B cell (primary cell): ENCODE measurements around the gene FKBP1B. TPM values are rescaled to one million over a fixed set of nuclear protein-coding genes. Genes with fewer than 3 reads are reported as not detected.
"Not testable (repeated sequence)": the region's sequence is repeated elsewhere in the genome, so short reads cannot be mapped to it uniquely, and the experiment has no call there.

Source experiments
- ATAC-seq: fragments of 200-7000 bp; cut with Tn5 transposase; one replicate; pipeline ENCODE4 v1.10.0; 2021; ENCODE audit warnings: low read depth, mild to moderate bottlenecking, moderate number of reproducible peaks, moderate library complexity
- CTCF ChIA-PET: fragments of 350-600 bp; sonication (Branson Sonifier 250); formaldehyde crosslinking; loops from one replicate; lab custom pipeline; 2021; ENCODE audit warnings: antibody characterized with exemption, inconsistent platforms; lab: Charles Lee
- POLR2A ChIA-PET: fragments of 350-600 bp; sonication (Branson Sonifier 250); formaldehyde crosslinking; loops from one replicate; lab custom pipeline; 2021; ENCODE audit warnings: antibody characterized with exemption; lab: Charles Lee
- DNase-seq: peaks from one replicate; pipeline ENCODE4 v3.0.0; 2013
- H2AFZ ChIP-seq: 2 replicates; pipeline ENCODE4 v1.6.1; 2012; ENCODE audit warnings: mild to moderate bottlenecking, low read depth, low read length; ENCODE audit not compliant: insufficient read depth, poor library complexity, severe bottlenecking
- H3K27ac ChIP-seq, 2 donors: 1 replicate in 1 of 2; 2 replicates in 1 of 2; pipeline ENCODE4 v1.5.1; 2012 to 2013; ENCODE audit warnings: low read length in 2 of 2, mild to moderate bottlenecking in 2 of 2, moderate library complexity in 1 of 2
- H3K27me3 ChIP-seq, 4 experiments: fragments of 200-600 bp in 1 of 4; sonication (generic) in 1 of 4; replicated peaks in 1 of 4; 1 replicate in 2 of 4; 2 replicates in 2 of 4; pipeline versions ENCODE4 v1.6.1 to v1.7.0; 2013 to 2016; ENCODE audit warnings: low read length in 3 of 4, mild to moderate bottlenecking in 2 of 4, mixed read lengths in 1 of 4, moderate library complexity in 1 of 4; ENCODE audit not compliant: insufficient read depth in 4 of 4, control insufficient read depth in 3 of 4; ENCODE audit errors: control extremely low read depth in 1 of 4
- H3K36me3 ChIP-seq, 2 experiments: replicated peaks in 1 of 2; 1 replicate in 1 of 2; 2 replicates in 1 of 2; pipeline versions ENCODE4 v1.6.1 to v1.7.1; 2013; ENCODE audit warnings: low read length in 1 of 2; ENCODE audit not compliant: insufficient read depth in 2 of 2, control insufficient read depth in 1 of 2; ENCODE audit errors: control extremely low read depth in 1 of 2, extremely low read depth in 1 of 2
- H3K4me1 ChIP-seq, 2 donors: fragments of 200-600 bp in 1 of 2; sonication (generic) in 1 of 2; 1 replicate in 1 of 2; 2 replicates in 1 of 2; pipeline versions ENCODE4 v1.5.1 to v1.6.1; 2013 to 2017; ENCODE audit warnings: low read length in 2 of 2; ENCODE audit not compliant: control insufficient read depth in 2 of 2, insufficient read depth in 2 of 2
- H3K4me2 ChIP-seq: replicated peaks from 2 replicates; pipeline ENCODE3; 2012; ENCODE audit warnings: mild to moderate bottlenecking, low read depth, low read length; ENCODE audit not compliant: poor library complexity, severe bottlenecking
- H3K4me3 ChIP-seq, 5 experiments: fragments of 200-600 bp in 1 of 5; sonication (generic) in 1 of 5; 1 replicate in 3 of 5; 2 replicates in 2 of 5; pipeline versions ENCODE4 v1.5.1 to v1.7.0; 2011 to 2016; ENCODE audit warnings: low read length in 4 of 5, mild to moderate bottlenecking in 4 of 5, low read depth in 2 of 5, control low read depth in 1 of 5, moderate library complexity in 1 of 5; ENCODE audit not compliant: insufficient read depth in 1 of 5; ENCODE audit errors: control extremely low read depth in 1 of 5, extremely low read depth in 1 of 5
- H3K79me2 ChIP-seq: fragments of 200-600 bp; sonication (generic); one replicate; pipeline ENCODE4 v1.6.0; 2016; ENCODE audit warnings: low read length; ENCODE audit not compliant: control insufficient read depth, insufficient read depth
- H3K9ac ChIP-seq: fragments of 200-600 bp; sonication (generic); 2 replicates; pipeline ENCODE4 v1.6.1; 2017; ENCODE audit warnings: mild to moderate bottlenecking, low read length, moderate library complexity
- H3K9me3 ChIP-seq, 3 donors: one replicate each; pipeline versions ENCODE4 v1.6.1 to v1.7.1; 2013; ENCODE audit warnings: low read length in 2 of 3; ENCODE audit not compliant: control insufficient read depth in 2 of 3, insufficient read depth in 1 of 3; ENCODE audit errors: control extremely low read depth in 1 of 3
- H4K20me1 ChIP-seq: 2 replicates; pipeline ENCODE4 v1.6.0; 2012; ENCODE audit warnings: mild to moderate bottlenecking, low read length; ENCODE audit not compliant: insufficient read depth, control insufficient read depth, poor library complexity, severe bottlenecking
- H3K27ac Mint-ChIP-seq: one replicate; pipeline ENCODE4 v1.8.0; 2021; ENCODE audit warnings: mixed read lengths
- H3K27me3 Mint-ChIP-seq: one replicate; pipeline ENCODE4 v1.8.0; 2021; ENCODE audit warnings: mixed read lengths
- H3K4me1 Mint-ChIP-seq: one replicate; pipeline ENCODE4 v1.8.0; 2021; ENCODE audit warnings: mixed read lengths
- H3K4me3 Mint-ChIP-seq: one replicate; pipeline ENCODE4 v1.8.0; 2021; ENCODE audit warnings: mixed read lengths
- H3K9me3 Mint-ChIP-seq: one replicate; pipeline ENCODE4 v1.8.0; 2022; ENCODE audit warnings: mixed read lengths; ENCODE audit not compliant: insufficient read depth
- WGBS: methylation state at CpG from one replicate; pipeline ENCODE4 v1.1.5; 2013; ENCODE audit warnings: missing lambda C conversion rate; ENCODE audit not compliant: insufficient coverage; 5-methylcytosine and 5-hydroxymethylcytosine counted together
- intact Hi-C: fragments of 100-400 bp; cut with micrococcal nuclease; formaldehyde crosslinking; loops from one replicate; pipeline ENCODE4 v1.10.0; 2022
- polyA plus RNA-seq: library from polyadenylated mRNA; depleted of rRNA; stranded (reverse); fragments of >200 nt; gene quantifications from 2 replicates; pipeline ENCODE4 v1.2.3, GENCODE V29; 2012
- total RNA-seq, 2 donors: library from RNA; stranded (reverse); fragments of 120-200 nt in 1 of 2; gene quantifications; 1 replicate in 1 of 2; 2 replicates in 1 of 2; pipeline versions ENCODE4 v1.2.3 to v1.2.4, GENCODE V29; 2013 to 2022

The FKBP1B gene
- total and polyA plus RNA-seq, 2 donors (not counting 1 experiment from before 2014, with no cell fraction given) = 0.85 to 3.8 TPM

- WGBS = 96% methylated on average over 14 of the region's 17 CpGs
- CTCF ChIA-PET, H3K4me3 ChIP-seq, H2AFZ ChIP-seq, H3K4me2 ChIP-seq, H3K27ac Mint-ChIP-seq, H3K79me2 ChIP-seq, POLR2A ChIA-PET, H3K4me1 ChIP-seq, DNase-seq, H3K27me3 ChIP-seq, ATAC-seq, H3K36me3 ChIP-seq, H4K20me1 ChIP-seq, H3K4me3 Mint-ChIP-seq, H3K9me3 ChIP-seq, H3K27me3 Mint-ChIP-seq, intact Hi-C loops, H3K9me3 Mint-ChIP-seq, H3K9ac ChIP-seq, H3K4me1 Mint-ChIP-seq, H3K27ac ChIP-seq: not testable (repeated sequence)
Observed at GRCh38 chr2:24095171-24095677, 45.7 kb downstream of the FKBP1B start.

GRCh38 chr2:24100732-24101131, 51.2 kb downstream of the FKBP1B start:
- H3K27me3 ChIP-seq, H2AFZ ChIP-seq, H4K20me1 ChIP-seq, H3K4me3 Mint-ChIP-seq, H3K27ac Mint-ChIP-seq, H3K36me3 ChIP-seq, ATAC-seq, DNase-seq, H3K9me3 Mint-ChIP-seq, H3K4me2 ChIP-seq, H3K27ac ChIP-seq, H3K9me3 ChIP-seq, H3K79me2 ChIP-seq, POLR2A ChIA-PET, H3K9ac ChIP-seq, intact Hi-C loops, H3K4me3 ChIP-seq, CTCF ChIA-PET, H3K27me3 Mint-ChIP-seq: not testable (repeated sequence)
- no CpG with 5 or more reads among the region's 2 CpGs for WGBS
- peaks cover 18 to 22% of the 10 kb centered on the region in 2 donors for H3K4me1 ChIP-seq
- peaks cover 22% of the 10 kb centered on the region for H3K4me1 Mint-ChIP-seq
